Measurements from ENCODE around the gene CCDC194. TPM values are rescaled to one million over a fixed set of nuclear protein-coding genes. Genes with fewer than 3 reads are reported as not detected.

Gene CCDC194
- total RNA-seq, 1 donor from 2014 or later = not detected

DNA sequence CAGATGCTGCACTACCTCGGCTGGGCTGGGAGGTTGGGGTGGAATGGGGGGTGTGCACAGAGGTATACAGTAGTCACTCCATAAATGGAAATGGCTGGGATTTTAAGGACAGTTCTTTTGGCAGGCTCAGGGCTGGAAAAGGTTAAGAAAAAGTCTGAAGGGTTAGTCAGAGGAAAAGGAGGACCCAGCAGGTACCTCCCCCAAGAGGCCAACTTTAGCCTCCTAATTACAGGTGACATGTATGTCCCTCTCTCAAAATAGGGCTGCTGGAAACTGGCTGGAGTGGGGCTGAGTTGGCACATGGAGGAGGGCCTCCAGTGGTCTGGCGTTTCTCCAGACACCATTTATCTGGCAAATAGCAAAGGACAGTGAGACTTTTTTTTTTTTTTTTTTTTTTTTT lies 994 bp downstream of the CCDC194 start:
- TF ChIP-seq, protein P1, sequence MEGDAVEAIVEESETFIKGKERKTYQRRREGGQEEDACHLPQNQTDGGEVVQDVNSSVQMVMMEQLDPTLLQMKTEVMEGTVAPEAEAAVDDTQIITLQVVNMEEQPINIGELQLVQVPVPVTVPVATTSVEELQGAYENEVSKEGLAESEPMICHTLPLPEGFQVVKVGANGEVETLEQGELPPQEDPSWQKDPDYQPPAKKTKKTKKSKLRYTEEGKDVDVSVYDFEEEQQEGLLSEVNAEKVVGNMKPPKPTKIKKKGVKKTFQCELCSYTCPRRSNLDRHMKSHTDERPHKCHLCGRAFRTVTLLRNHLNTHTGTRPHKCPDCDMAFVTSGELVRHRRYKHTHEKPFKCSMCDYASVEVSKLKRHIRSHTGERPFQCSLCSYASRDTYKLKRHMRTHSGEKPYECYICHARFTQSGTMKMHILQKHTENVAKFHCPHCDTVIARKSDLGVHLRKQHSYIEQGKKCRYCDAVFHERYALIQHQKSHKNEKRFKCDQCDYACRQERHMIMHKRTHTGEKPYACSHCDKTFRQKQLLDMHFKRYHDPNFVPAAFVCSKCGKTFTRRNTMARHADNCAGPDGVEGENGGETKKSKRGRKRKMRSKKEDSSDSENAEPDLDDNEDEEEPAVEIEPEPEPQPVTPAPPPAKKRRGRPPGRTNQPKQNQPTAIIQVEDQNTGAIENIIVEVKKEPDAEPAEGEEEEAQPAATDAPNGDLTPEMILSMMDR (IDR thresholded peaks at IDR 0.05; ENCODE audit: partially characterized antibody, unreplicated experiment) = no peak
- H3K27ac Mint-ChIP-seq (ENCODE audit: unreplicated experiment) = no peak overlapping the region
- no peaks in the 10 kb centered on the region for H3K36me3 Mint-ChIP-seq (ENCODE audit: unreplicated experiment)
- peaks cover 5% of the 10 kb centered on the region for H3K27me3 Mint-ChIP-seq (ENCODE audit: unreplicated experiment)
- no peak overlapping the region for H3K4me3 Mint-ChIP-seq (ENCODE audit: unreplicated experiment)
- H3K4me1 Mint-ChIP-seq (ENCODE audit: low read depth, unreplicated experiment) = peaks cover 5% of the 10 kb centered on the region
- no peak for DNase-seq
- H3K9me3 Mint-ChIP-seq (ENCODE audit: unreplicated experiment) = peaks cover 5% of the 10 kb centered on the region

DNA sequence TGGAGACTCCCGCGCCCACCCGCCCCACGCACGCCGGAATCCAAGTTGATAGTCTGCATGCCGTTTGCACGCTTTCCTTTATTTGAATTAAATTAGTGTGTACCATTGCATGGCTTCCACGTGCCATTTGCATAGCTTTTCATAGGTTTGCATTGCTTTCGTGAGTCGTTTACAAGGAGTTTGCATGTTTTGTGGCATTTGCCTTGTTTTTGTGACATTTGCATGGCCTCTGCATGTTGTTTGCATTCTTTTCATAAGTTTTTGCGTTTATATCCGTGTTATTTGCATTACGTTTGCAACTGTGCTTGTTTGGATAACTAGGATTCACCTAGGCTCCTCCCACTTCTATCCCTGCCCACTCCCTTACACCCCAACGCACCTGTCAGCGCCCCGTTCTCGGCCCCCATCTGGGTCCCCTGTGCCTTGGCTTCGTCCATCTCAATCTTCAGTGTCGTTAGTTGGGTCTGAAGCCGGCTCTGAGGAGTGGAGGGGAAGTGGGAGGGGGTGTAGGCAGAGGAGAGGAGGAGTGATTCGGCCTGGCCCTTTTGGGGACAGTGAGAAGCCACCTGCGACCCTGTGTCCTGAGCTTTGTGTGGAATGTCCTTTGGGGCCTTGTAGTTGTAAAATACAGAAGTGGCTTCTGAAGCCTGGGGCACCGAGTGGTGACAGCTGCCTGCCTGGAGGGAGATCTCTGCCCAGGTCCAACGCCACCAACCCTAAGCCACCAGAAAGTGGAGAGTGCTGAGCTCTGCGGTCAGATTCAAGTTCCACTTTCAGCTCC lies 2.4 kb downstream of the CCDC194 start:
- Mint-ChIP-seq H3K9me3 (ENCODE audit: unreplicated experiment) (peaks cover 5% of the 10 kb centered on the region), H3K4me3 (ENCODE audit: unreplicated experiment) (peak overlapping the region; percentile 86), H3K36me3 (ENCODE audit: unreplicated experiment) (no peaks in the 10 kb centered on the region), H3K27me3 (ENCODE audit: unreplicated experiment) (peaks cover 3% of the 10 kb centered on the region), H3K27ac (ENCODE audit: unreplicated experiment) (no peak overlapping the region), H3K4me1 (ENCODE audit: low read depth, unreplicated experiment) (peaks cover 5% of the 10 kb centered on the region)
- no peak for DNase-seq
- TF ChIP-seq, protein P1 (IDR thresholded peaks at IDR 0.05; ENCODE audit: partially characterized antibody, unreplicated experiment) = no peak

DNA sequence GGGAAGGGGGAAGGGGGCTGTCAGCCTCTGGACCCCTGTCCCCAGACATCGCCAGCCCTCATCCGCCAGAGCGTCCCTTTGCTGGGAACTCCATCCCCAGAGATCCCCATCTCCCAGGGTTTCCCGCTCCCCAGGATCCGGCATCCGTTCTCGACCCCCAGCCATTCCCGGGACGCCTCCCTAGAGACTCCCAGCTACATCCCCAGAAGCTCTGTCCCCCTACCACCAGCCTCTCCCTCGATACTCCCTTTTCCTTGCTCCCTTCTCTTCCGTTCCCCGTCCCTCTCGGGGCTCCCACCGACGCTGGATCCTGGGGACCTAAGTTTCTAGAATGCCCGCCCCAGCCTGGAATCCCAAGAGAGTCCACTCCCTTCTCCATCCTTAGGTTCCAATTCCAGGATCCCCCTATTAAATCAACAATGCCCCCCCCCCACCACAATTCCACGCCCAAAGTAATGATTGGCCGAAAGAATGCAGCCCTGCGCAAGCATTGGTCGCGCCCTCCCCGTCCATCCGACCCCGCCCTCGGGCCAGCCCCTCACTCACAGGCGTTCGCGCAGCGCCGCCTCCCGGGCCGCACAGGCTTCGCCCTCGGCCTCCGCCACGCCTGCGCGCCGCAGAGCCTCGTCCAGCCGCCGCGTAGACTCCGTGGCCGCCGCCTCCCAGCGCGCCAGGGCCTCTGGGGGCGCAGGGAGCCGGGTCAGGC lies 3.2 kb downstream of the CCDC194 start:
- DNase-seq = peak; percentile 98
- Mint-ChIP-seq H3K36me3 (ENCODE audit: unreplicated experiment) (no peaks in the 10 kb centered on the region), H3K9me3 (ENCODE audit: unreplicated experiment) (peaks cover 5% of the 10 kb centered on the region), H3K4me3 (ENCODE audit: unreplicated experiment) (peak overlapping the region; percentile 93), H3K27me3 (ENCODE audit: unreplicated experiment) (peaks cover 3% of the 10 kb centered on the region), H3K27ac (ENCODE audit: unreplicated experiment) (no peak overlapping the region), H3K4me1 (ENCODE audit: low read depth, unreplicated experiment) (peaks cover 5% of the 10 kb centered on the region)
- TF ChIP-seq, protein P1 (IDR thresholded peaks at IDR 0.05; ENCODE audit: partially characterized antibody, unreplicated experiment) = peak; percentile 50

DNA sequence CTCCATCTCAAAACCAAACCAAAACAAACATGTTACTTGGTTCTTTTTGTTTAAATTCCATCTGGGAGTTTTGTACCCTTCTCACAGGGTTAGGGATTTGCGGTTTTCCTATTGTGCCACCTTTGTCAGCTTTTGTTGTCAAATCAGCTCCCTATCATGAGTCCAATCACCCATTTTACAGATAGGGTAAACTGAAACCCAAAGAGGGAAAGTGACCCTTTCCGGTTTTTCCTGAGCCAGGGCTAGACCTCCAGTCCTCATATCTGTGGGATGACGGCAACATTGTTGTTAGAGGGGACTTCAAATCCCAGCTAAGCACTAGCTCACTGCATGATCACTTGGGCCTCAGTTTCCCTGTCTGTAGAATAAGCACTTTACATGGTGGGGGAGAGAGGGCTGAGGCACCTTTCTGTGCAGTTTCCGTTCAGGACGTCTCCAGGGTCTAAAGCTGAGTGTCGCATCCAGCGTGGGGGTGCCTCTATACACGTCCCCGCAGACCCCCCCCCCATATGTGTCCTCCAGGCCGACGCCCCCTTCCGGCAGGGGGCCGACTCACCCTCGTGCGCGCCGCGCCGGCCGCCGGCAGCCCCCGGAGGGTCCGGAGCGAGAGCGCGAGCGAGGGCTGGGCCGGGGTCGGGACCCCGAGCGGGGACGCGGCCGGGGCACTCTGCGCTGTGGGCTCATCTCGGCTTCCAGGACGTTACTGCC lies 3.9 kb downstream of the CCDC194 start:
- Mint-ChIP-seq H3K27ac (ENCODE audit: unreplicated experiment) (no peak overlapping the region), H3K9me3 (ENCODE audit: unreplicated experiment) (peaks cover 5% of the 10 kb centered on the region), H3K27me3 (ENCODE audit: unreplicated experiment) (peaks cover 3% of the 10 kb centered on the region), H3K4me1 (ENCODE audit: low read depth, unreplicated experiment) (peaks cover 5% of the 10 kb centered on the region), H3K36me3 (ENCODE audit: unreplicated experiment) (no peaks in the 10 kb centered on the region), H3K4me3 (ENCODE audit: unreplicated experiment) (peak overlapping the region; percentile 93)
- peak; percentile 41 for DNase-seq
- TF ChIP-seq, protein P1 (IDR thresholded peaks at IDR 0.05; ENCODE audit: partially characterized antibody, unreplicated experiment) = peak; percentile 38

All from glutamatergic neuron (in vitro differentiated cells).